ENCODE data around the gene ADAMTS19.

ADAMTS19 gene

DNA sequence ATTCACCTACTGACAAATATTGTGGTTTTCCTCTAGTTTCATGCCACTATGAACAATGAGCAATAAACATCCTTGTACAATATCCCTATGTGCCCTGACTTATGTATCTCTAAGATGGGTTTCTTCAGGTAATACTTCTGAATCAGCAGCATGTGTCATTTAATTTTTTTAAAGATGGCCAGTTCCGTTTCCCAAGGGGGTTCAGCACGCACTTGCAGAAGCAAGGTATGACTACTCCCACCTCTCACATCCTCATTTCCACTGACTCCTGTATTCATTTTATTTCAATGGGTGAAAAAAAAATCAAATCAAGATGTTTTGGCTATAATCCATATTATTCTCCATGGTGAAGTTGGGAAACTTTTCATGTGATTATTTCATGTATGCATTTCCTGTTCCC is 14.7 kb upstream of the ADAMTS19 start (continued):
- TF ChIP-seq PPARA (CRISPR knock-in tag; IDR thresholded peaks at IDR 0.05; ENCODE audit: borderline replicate concordance) (no peak), RARB (CRISPR knock-in tag; IDR thresholded peaks at IDR 0.05) (no peak), ISL1 (CRISPR knock-in tag; IDR thresholded peaks at IDR 0.05) (no peak), GLIS3 (CRISPR knock-in tag; IDR thresholded peaks at IDR 0.05) (no peak)

- TF ChIP-seq ZNF565 (CRISPR knock-in tag; conservative IDR thresholded peaks at IDR 0.05; ENCODE audit: low read depth), result no peak
- TF ChIP-seq OSR1 (CRISPR knock-in tag; IDR thresholded peaks at IDR 0.05), result no peak
- no peak for TF ChIP-seq ZNF70 (CRISPR knock-in tag; IDR thresholded peaks at IDR 0.05)
- TF ChIP-seq ESRRG (CRISPR knock-in tag; IDR thresholded peaks at IDR 0.05), result no peak
- no peak for TF ChIP-seq TCF4 (CRISPR knock-in tag; IDR thresholded peaks at IDR 0.05; ENCODE audit: borderline replicate concordance)
- TF ChIP-seq, protein P1, sequence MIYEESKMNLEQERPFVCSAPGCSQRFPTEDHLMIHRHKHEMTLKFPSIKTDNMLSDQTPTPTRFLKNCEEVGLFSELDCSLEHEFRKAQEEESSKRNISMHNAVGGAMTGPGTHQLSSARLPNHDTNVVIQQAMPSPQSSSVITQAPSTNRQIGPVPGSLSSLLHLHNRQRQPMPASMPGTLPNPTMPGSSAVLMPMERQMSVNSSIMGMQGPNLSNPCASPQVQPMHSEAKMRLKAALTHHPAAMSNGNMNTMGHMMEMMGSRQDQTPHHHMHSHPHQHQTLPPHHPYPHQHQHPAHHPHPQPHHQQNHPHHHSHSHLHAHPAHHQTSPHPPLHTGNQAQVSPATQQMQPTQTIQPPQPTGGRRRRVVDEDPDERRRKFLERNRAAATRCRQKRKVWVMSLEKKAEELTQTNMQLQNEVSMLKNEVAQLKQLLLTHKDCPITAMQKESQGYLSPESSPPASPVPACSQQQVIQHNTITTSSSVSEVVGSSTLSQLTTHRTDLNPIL (CRISPR knock-in tag; IDR thresholded peaks at IDR 0.05; ENCODE audit: low read depth), result no peak
- TF ChIP-seq TOX (CRISPR knock-in tag; IDR thresholded peaks at IDR 0.05; ENCODE audit: borderline replicate concordance), result no peak
- no peak for ATAC-seq
These were observed 12.1 kb upstream of the ADAMTS19 start for GRCh38 chr5:129447968-129448367.

DNA sequence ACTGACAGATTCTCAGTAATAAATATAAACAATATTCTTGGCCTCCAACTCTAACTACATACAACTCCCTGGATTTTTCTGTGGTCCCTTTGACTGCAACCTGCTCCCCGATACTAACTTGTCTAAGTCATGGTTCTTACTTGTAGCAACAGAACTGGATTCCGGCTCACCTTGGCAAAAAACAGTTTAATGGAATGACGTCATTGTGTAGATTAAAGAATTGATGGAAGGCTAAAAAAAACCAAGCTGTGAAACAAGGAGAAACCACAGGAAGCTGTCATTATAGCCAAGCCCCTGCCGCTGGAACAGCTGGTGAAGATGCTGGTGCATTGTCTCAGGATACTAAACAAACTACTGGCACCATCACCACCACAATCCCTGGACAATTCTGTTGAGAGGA is 11.4 kb upstream of the ADAMTS19 start:
- TF ChIP-seq ZC3H10 (CRISPR knock-in tag; IDR thresholded peaks at IDR 0.05), result no peak
- TF ChIP-seq ISL1 (CRISPR knock-in tag; IDR thresholded peaks at IDR 0.05), result no peak
- TF ChIP-seq OSR1 (CRISPR knock-in tag; IDR thresholded peaks at IDR 0.05), result no peak
- no peak for TF ChIP-seq ZNF565 (CRISPR knock-in tag; conservative IDR thresholded peaks at IDR 0.05; ENCODE audit: low read depth)
- no peak for TF ChIP-seq ESRRG (CRISPR knock-in tag; IDR thresholded peaks at IDR 0.05)
- no peak for TF ChIP-seq PATZ1 (CRISPR knock-in tag; IDR thresholded peaks at IDR 0.05; ENCODE audit: borderline replicate concordance)
- TF ChIP-seq, protein P2, sequence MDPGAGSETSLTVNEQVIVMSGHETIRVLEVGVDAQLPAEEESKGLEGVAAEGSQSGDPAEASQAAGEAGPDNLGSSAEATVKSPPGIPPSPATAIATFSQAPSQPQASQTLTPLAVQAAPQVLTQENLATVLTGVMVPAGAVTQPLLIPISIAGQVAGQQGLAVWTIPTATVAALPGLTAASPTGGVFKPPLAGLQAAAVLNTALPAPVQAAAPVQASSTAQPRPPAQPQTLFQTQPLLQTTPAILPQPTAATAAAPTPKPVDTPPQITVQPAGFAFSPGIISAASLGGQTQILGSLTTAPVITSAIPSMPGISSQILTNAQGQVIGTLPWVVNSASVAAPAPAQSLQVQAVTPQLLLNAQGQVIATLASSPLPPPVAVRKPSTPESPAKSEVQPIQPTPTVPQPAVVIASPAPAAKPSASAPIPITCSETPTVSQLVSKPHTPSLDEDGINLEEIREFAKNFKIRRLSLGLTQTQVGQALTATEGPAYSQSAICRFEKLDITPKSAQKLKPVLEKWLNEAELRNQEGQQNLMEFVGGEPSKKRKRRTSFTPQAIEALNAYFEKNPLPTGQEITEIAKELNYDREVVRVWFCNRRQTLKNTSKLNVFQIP (CRISPR knock-in tag; IDR thresholded peaks at IDR 0.05; ENCODE audit: borderline replicate concordance, low read depth), result no peak
- no peak for TF ChIP-seq ZNF70 (CRISPR knock-in tag; IDR thresholded peaks at IDR 0.05)
- no peak for TF ChIP-seq ZFP30 (CRISPR knock-in tag; IDR thresholded peaks at IDR 0.05)
- TF ChIP-seq ZNF8 (CRISPR knock-in tag; IDR thresholded peaks at IDR 0.05), result no peak
- no peak for TF ChIP-seq TOX (CRISPR knock-in tag; IDR thresholded peaks at IDR 0.05; ENCODE audit: borderline replicate concordance)
- no peak for TF ChIP-seq RARB (CRISPR knock-in tag; IDR thresholded peaks at IDR 0.05)
- no peak for TF ChIP-seq SNAI2 (CRISPR knock-in tag; IDR thresholded peaks at IDR 0.05)
- no peak for TF ChIP-seq PPARA (CRISPR knock-in tag; IDR thresholded peaks at IDR 0.05; ENCODE audit: borderline replicate concordance)
- no peak for TF ChIP-seq ARNTL (CRISPR knock-in tag; IDR thresholded peaks at IDR 0.05; ENCODE audit: borderline replicate concordance, low read depth)
- TF ChIP-seq CSRNP3 (CRISPR knock-in tag; IDR thresholded peaks at IDR 0.05), result no peak
- no peak for ATAC-seq

DNA sequence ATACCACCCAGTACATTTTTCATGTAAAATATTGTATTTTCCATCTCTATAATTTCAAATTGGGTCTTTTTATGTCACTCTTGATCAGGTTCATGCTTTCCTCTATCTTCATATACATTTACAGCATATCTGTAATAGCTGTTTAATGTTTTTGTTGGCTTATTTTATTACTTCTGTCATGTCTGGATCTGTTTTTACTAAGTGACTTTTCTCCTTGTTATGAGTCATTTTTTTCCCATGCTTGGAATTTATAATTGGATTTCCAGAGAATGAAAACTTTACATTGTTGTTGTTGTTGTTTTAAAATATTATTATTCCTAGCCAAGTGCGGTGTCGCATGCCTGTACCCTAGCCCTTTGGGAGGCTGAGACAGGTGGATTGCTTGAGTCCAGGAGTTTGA is 5.6 kb upstream of the ADAMTS19 start:
- TF ChIP-seq RARB (CRISPR knock-in tag; IDR thresholded peaks at IDR 0.05) (no peak), ESRRG (CRISPR knock-in tag; IDR thresholded peaks at IDR 0.05) (no peak), TSHZ2 (CRISPR knock-in tag; IDR thresholded peaks at IDR 0.05) (no peak), ISL1 (CRISPR knock-in tag; IDR thresholded peaks at IDR 0.05) (peak; percentile 51)
- TF ChIP-seq, protein P1 (CRISPR knock-in tag; IDR thresholded peaks at IDR 0.05; ENCODE audit: low read depth), result no peak
- ATAC-seq, result no peak

Measured in SK-N-SH treated with all-trans-retinoic acid at 6 μM for 48 hours (cell line).